ENCODE results near the gene MACIR.
A peak's percentile ranks its signal among the peaks of the same experiment; 100 is the strongest.
"Not testable (repeated sequence)": the region's sequence is repeated elsewhere in the genome, so short reads cannot be mapped to it uniquely, and the experiment has no call there.

The MACIR gene

GRCh38 chr5:103217101-103217500 lies 41.5 kb upstream of the MACIR start:
- in situ Hi-C loops (cut with MboI; ENCODE audit: low sequenced_read_pairs, unreplicated experiment), result no loop called here
- DNase-seq (ENCODE audit: low spot score), result no peak
- no peak for TF ChIP-seq CTCF (IDR thresholded peaks at IDR 0.05; ENCODE audit: borderline replicate concordance, control extremely low read depth, extremely low read depth, insufficient read depth, missing control alignments)

GRCh38 chr5:103218164-103218563 lies 40.4 kb upstream of the MACIR start:
- in situ Hi-C loops (cut with MboI; ENCODE audit: low sequenced_read_pairs, unreplicated experiment), result no loop called here
- TF ChIP-seq CTCF (IDR thresholded peaks at IDR 0.05; ENCODE audit: borderline replicate concordance, control extremely low read depth, extremely low read depth, insufficient read depth, missing control alignments), result no peak
- DNase-seq (ENCODE audit: low spot score), result no peak

- DNase-seq (ENCODE audit: low spot score); in situ Hi-C loops (cut with MboI; ENCODE audit: low sequenced_read_pairs, unreplicated experiment): not testable (repeated sequence)
These were observed 39.5 kb upstream of the MACIR start for GRCh38 chr5:103219074-103219473.

GRCh38 chr5:103223031-103223955 lies 35.3 kb upstream of the MACIR start:
- TF ChIP-seq CTCF (IDR thresholded peaks at IDR 0.05; ENCODE audit: borderline replicate concordance, control extremely low read depth, extremely low read depth, insufficient read depth, missing control alignments), result no peak
- in situ Hi-C loops (cut with MboI; ENCODE audit: low sequenced_read_pairs, unreplicated experiment), result no loop called here
- no peak for DNase-seq (ENCODE audit: low spot score)

- TF ChIP-seq CTCF (IDR thresholded peaks at IDR 0.05; ENCODE audit: borderline replicate concordance, control extremely low read depth, extremely low read depth, insufficient read depth, missing control alignments), result peak; percentile 56
- in situ Hi-C loops (cut with MboI; ENCODE audit: low sequenced_read_pairs, unreplicated experiment), result no loop called here
- DNase-seq (ENCODE audit: low spot score), result peak; percentile 51
These were observed 34.3 kb upstream of the MACIR start for GRCh38 chr5:103224118-103224893.

GRCh38 chr5:103224894-103225246 lies 33.7 kb upstream of the MACIR start:
- in situ Hi-C loops (cut with MboI; ENCODE audit: low sequenced_read_pairs, unreplicated experiment), result no loop called here
- no peak for TF ChIP-seq CTCF (IDR thresholded peaks at IDR 0.05; ENCODE audit: borderline replicate concordance, control extremely low read depth, extremely low read depth, insufficient read depth, missing control alignments)

GRCh38 chr5:103228061-103228460 lies 30.5 kb upstream of the MACIR start:
- TF ChIP-seq CTCF (IDR thresholded peaks at IDR 0.05; ENCODE audit: borderline replicate concordance, control extremely low read depth, extremely low read depth, insufficient read depth, missing control alignments), result no peak
- in situ Hi-C loops (cut with MboI; ENCODE audit: low sequenced_read_pairs, unreplicated experiment), result no loop called here
- DNase-seq (ENCODE audit: low spot score), result no peak

More at GRCh38 chr5:103224894-103225246, 33.7 kb upstream of the MACIR start:
- no peak for DNase-seq (ENCODE audit: low spot score)

Data from GM13976 (cell line).